Nephron (organoid): ENCODE results near the gene LSM2.
"Not testable (repeated sequence)": the region's sequence is repeated elsewhere in the genome, so short reads cannot be mapped to it uniquely, and the experiment has no call there.

Experiments used
- H3K27ac Mint-ChIP-seq, 3 experiments: 2 replicates each; pipeline ENCODE4 v1.8.0; 2020; ENCODE audit warnings: mixed read lengths in 3 of 3, mild to moderate bottlenecking in 2 of 3, moderate library complexity in 1 of 3
- H3K27me3 Mint-ChIP-seq: 2 replicates; pipeline ENCODE4 v1.8.0; 2021; ENCODE audit warnings: low read depth, mild to moderate bottlenecking, moderate library complexity, mixed read lengths
- H3K36me3 Mint-ChIP-seq: 2 replicates; pipeline ENCODE4 v1.8.0; 2020; ENCODE audit warnings: low read depth, mixed read lengths
- H3K4me1 Mint-ChIP-seq: 2 replicates; pipeline ENCODE4 v1.8.0; 2020; ENCODE audit warnings: mixed read lengths
- H3K4me3 Mint-ChIP-seq, 3 experiments: 2 replicates each; pipeline ENCODE4 v1.8.0; 2020; ENCODE audit warnings: mild to moderate bottlenecking in 3 of 3, mixed read lengths in 3 of 3, moderate library complexity in 2 of 3
- H3K9me3 Mint-ChIP-seq: 2 replicates; pipeline ENCODE4 v1.8.0; 2020; ENCODE audit warnings: mixed read lengths
- CTCF ChIP-seq, 3 experiments: fragments of 200-600 bp; sonication (generic); IDR thresholded peaks; one replicate each; pipeline ENCODE4 v1.5.0; 2021; ENCODE audit warnings: antibody characterized with exemption in 3 of 3; ENCODE audit not compliant: unreplicated experiment in 3 of 3

LSM2 gene

GRCh38 chr6:31806470-31807272 is at the start of gene LSM2:
Gene LSM2 (minus strand): TSS chr6:31806966. CDS start chr6:31806757, 209 bp downstream.
- peaks cover 15% of the 10 kb centered on the region for H3K4me1 Mint-ChIP-seq
- peak within 1 kb of the TSS; percentile 88 to 96 (median 90) for H3K4me3 Mint-ChIP-seq
- H3K9me3 Mint-ChIP-seq: no peaks in the 10 kb centered on the region
- peak in 2 of 3 experiments; percentile 2 to 39 for TF ChIP-seq CTCF (IDR thresholded peaks at IDR 0.05; ENCODE audit: unreplicated experiment in 3 of 3)
- H3K27me3 Mint-ChIP-seq: no peaks in the 10 kb centered on the region
- H3K36me3 Mint-ChIP-seq: peaks cover 5% of the 10 kb centered on the region
- peak within 1 kb of the TSS; percentile 79 to 94 (median 85) for H3K27ac Mint-ChIP-seq

DNA sequence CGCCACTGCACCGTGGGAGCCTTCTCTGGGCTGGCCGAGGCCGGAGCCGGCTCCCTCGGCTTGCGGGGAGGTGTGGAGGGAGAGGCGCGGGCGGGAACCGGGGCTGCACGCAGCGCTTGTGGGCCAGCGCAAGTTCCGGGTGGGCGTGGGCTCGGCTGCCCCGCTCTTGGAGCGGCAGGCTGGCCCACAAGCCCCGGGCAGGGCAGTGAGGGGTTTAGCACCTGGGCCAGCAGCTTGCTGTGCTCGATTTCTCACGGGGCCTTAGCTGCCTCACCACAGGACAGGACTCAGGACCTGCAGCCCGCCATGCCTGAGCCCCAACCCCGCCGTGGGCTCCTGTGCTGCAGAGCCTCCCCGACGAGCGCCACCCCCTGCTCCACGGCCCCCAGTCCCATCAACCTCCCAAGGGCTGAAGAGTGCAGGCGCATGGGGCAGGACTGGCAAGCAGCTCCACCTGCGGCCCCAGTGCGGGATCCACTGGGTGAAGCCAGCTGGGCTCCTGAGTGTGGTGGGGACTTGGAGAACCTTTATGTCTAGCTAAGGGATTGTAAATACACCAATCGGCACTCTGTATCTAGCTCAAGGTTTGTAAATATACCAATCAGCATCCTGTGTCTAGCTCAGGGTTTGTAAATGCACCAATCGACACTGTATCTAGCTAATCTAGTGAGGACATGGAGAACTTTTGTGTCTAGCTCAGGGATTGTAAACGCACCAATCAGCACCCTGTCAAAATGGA is 45.4 kb upstream of the LSM2 start:
- not testable (repeated sequence) for H3K4me1 Mint-ChIP-seq, H3K9me3 Mint-ChIP-seq
- H3K36me3 Mint-ChIP-seq: peaks cover 27% of the 10 kb centered on the region

DNA sequence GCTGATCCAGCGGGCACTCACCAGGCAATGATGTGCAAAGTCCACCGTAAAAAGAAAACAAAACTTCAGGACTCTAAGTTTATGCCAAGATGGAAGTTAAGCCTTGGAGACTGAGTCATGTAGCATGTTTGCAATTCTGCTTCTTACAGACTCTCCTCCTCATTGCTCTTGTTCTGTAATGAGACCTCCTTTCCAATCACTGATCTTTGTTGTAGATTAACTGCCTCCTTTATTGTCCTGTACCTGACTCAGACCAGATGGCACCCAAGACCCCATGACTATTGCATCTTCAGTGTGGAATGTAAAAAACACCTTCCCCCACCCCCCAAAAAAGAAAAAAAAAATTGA is 44.7 kb upstream of the LSM2 start:
- peaks cover 7% of the 10 kb centered on the region for H3K9me3 Mint-ChIP-seq
- no peaks in the 10 kb centered on the region for H3K4me1 Mint-ChIP-seq
- H3K4me3 Mint-ChIP-seq: no peak overlapping the region
- peaks cover 21% of the 10 kb centered on the region for H3K36me3 Mint-ChIP-seq
- H3K27me3 Mint-ChIP-seq: no peaks in the 10 kb centered on the region
- TF ChIP-seq CTCF (IDR thresholded peaks at IDR 0.05; ENCODE audit: unreplicated experiment in 3 of 3): no peak
- peak overlapping the region; percentile 55 to 86 (median 70) for H3K27ac Mint-ChIP-seq

More for the DNA sequence above, 45.4 kb upstream of the LSM2 start:
- H3K4me3 Mint-ChIP-seq, H3K27me3 Mint-ChIP-seq: not testable (repeated sequence)
- H3K27ac Mint-ChIP-seq: peak overlapping the region in 2 of 3 experiments; percentile 55 to 86

DNA sequence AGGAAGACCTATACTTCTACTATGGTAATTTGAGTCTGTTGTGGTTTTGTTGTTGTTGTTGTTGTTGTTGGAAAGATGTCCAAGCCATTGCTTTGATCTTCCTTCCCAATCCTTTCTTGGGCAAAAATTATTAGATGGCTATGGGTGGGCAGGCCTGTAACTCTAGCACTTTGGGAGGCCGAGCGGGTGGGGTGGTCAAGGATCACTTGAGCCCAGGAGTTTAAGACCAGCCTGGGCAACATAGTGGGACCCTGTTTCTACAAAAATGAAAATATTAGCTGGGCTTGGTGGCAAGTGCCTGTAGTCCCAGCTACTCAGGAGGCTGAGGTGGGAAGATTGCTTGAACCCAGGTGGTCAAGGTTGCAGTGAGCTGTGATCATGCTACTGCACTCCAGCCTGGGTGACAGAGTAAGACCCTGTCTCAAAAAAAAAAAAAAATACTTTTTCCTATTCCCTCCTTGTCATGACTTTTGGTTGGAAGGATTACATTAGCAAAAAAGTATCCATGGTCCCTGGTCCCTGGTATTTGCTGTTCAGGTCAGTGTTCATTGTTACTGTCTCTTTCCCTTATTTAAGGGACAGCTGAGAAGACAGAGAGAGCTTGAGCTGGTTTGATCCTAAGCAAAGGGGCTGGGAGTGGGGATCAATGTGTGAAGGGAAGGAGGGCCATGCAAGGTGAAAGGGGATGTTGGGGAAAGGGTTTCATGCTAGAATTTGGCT is 44.2 kb upstream of the LSM2 start:
- Mint-ChIP-seq H3K9me3 (peaks cover 7% of the 10 kb centered on the region), H3K36me3 (peaks cover 19% of the 10 kb centered on the region), H3K27me3 (no peaks in the 10 kb centered on the region), H3K27ac (peak overlapping the region; percentile 55 to 86 (median 70)), H3K4me3 (no peak overlapping the region), H3K4me1 (no peaks in the 10 kb centered on the region)
- TF ChIP-seq CTCF (IDR thresholded peaks at IDR 0.05; ENCODE audit: unreplicated experiment in 3 of 3): no peak

GRCh38 chr6:31847276-31847978 is 40.7 kb upstream of the LSM2 start:
- Mint-ChIP-seq H3K27ac (no peak overlapping the region), H3K36me3 (peaks cover 5% of the 10 kb centered on the region), H3K27me3 (no peaks in the 10 kb centered on the region), H3K4me1 (no peaks in the 10 kb centered on the region), H3K4me3 (no peak overlapping the region), H3K9me3 (peaks cover 2% of the 10 kb centered on the region)
- no peak for TF ChIP-seq CTCF (IDR thresholded peaks at IDR 0.05; ENCODE audit: unreplicated experiment in 3 of 3)
